PC-9 (cell line): ENCODE measurements around the gene ITGAX. TPM values are rescaled to one million over a fixed set of nuclear protein-coding genes. Genes with fewer than 3 reads are reported as not detected.

ENCODE experiments used
- BruUV-seq: library from RNA; stranded (reverse); fragments of 400-500 nt; replicated peaks from 2 replicates; lab custom pipeline; 2021; lab: Mats Ljungman, UMichigan
- CTCF ChIA-PET: fragments of 300-600 bp; sonication (Branson Sonifier 250); formaldehyde crosslinking; loops from one replicate; lab custom pipeline; 2022; ENCODE audit warnings: antibody characterized with exemption; lab: Charles Lee
- POLR2A ChIA-PET: fragments of 300-600 bp; sonication (Branson Sonifier 250); formaldehyde crosslinking; loops from one replicate; lab custom pipeline; 2022; ENCODE audit warnings: antibody characterized with exemption; ENCODE audit not compliant: unreplicated experiment; lab: Charles Lee
- DNase-seq, 2 experiments: peaks; one replicate each; pipeline versions ENCODE4 v3.0.0 to v3.0.0-alpha.2; 2015 to 2022; ENCODE audit warnings: mixed read lengths in 1 of 2
- H2AFZ ChIP-seq: fragments of 200-600 bp; sonication (generic); 2 replicates; pipeline ENCODE4 v1.8.1; 2017; ENCODE audit warnings: antibody characterized with exemption
- H3F3A ChIP-seq: fragments of 200-600 bp; sonication (generic); 2 replicates; pipeline ENCODE4 v1.8.1; 2017; ENCODE audit warnings: antibody characterized with exemption, mild to moderate bottlenecking, low read depth; ENCODE audit not compliant: insufficient read depth
- H3K27ac ChIP-seq: fragments of 200-600 bp; sonication (generic); 2 replicates; pipeline ENCODE4 v1.6.1; 2016; ENCODE audit warnings: mixed run types
- H3K27me3 ChIP-seq: fragments of 200-600 bp; sonication (generic); 2 replicates; pipeline ENCODE4 v1.6.1; 2016; ENCODE audit warnings: low read depth, mixed run types; ENCODE audit not compliant: insufficient read depth
- H3K36me3 ChIP-seq: fragments of 200-600 bp; sonication (generic); 2 replicates; pipeline ENCODE4 v1.6.1; 2016; ENCODE audit warnings: low read depth, mixed run types
- H3K4me1 ChIP-seq: fragments of 200-600 bp; sonication (generic); replicated peaks from 2 replicates; pipeline ENCODE4 v1.6.1; 2016; ENCODE audit warnings: mixed run types; ENCODE audit not compliant: insufficient read depth
- H3K4me2 ChIP-seq: fragments of 200-600 bp; sonication (generic); 2 replicates; pipeline ENCODE4 v1.6.1; 2017; ENCODE audit warnings: mixed run types
- H3K4me3 ChIP-seq: fragments of 200-600 bp; sonication (generic); 2 replicates; pipeline ENCODE4 v1.6.1; 2016; ENCODE audit warnings: mixed run types
- H3K79me2 ChIP-seq: fragments of 200-600 bp; sonication (generic); 2 replicates; pipeline ENCODE4 v1.6.1; 2017; ENCODE audit warnings: low read depth, mixed run types
- H3K9me2 ChIP-seq: fragments of 200-600 bp; sonication (generic); 2 replicates; pipeline ENCODE4 v1.8.1; 2017; ENCODE audit warnings: mild to moderate bottlenecking; ENCODE audit not compliant: insufficient read depth
- H3K9me3 ChIP-seq: fragments of 200-600 bp; sonication (generic); 2 replicates; pipeline ENCODE4 v1.8.1; 2016; ENCODE audit warnings: low read depth; ENCODE audit not compliant: insufficient read depth
- H4K20me1 ChIP-seq: fragments of 200-600 bp; sonication (generic); 2 replicates; pipeline ENCODE4 v1.8.1; 2017; ENCODE audit not compliant: insufficient read depth
- CTCF ChIP-seq: fragments of 200-600 bp; sonication (generic); conservative IDR thresholded peaks from 2 replicates; pipeline ENCODE4 v1.6.1; 2017; ENCODE audit warnings: mixed run types, antibody characterized with exemption, mild to moderate bottlenecking, moderate library complexity
- EZH2 ChIP-seq: fragments of 200-600 bp; sonication (generic); IDR thresholded peaks from 2 replicates; pipeline ENCODE4 v1.8.0; 2017; ENCODE audit warnings: antibody characterized with exemption, low read depth
- intact Hi-C: fragments of 100-400 bp; cut with micrococcal nuclease; formaldehyde crosslinking; loops from one replicate; pipeline ENCODE4 v1.10.0; 2022; ENCODE audit not compliant: unreplicated experiment
- total RNA-seq: library from RNA; stranded (reverse); gene quantifications from 2 replicates; pipeline ENCODE4 v1.2.3, GENCODE V29; 2021

ITGAX gene
- total RNA-seq, 1 experiment from 2014 or later = 1.1 TPM

DNA sequence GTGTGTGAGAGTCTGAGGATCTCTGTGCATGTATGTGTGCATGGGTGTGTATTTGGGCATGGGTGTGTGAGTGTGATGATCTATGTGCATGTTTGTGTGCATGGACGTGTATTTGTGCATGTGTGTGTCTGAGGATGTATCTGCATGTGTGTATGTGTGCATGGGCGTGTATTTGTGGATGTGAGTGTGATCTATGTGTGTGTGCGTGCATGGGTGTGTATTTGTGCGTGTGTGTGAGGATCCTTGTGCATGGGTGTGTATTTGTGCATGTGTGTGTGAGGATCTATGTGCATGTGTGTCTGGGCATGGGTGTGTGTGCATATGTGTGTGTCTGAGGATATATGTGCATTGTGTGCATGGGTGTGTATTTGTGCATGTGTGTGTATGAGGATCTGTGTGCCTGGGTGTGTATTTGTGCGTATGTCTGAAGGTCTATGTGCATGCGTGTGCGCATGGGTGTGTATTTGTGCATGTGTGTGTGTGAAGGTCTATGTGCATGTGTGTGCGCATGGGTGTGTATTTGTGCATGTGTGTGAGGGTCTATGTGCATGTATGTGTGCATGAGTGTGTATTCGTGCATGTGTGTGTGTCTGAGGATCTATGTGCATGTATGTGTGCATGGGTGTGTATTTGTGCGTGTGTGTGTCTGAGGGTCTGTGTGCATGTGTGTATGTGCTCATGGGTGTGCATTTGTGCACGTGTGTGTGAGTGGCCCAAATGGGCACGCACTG, 26.5 kb upstream of the ITGAX start:
- DNase-seq = no peak
- Histone ChIP-seq H3K79me2 (no peaks in the 10 kb centered on the region), H4K20me1 (no peaks in the 10 kb centered on the region), H3K9me2 (no peaks in the 10 kb centered on the region), H2AFZ (no peak overlapping the region), H3K4me2 (no peak overlapping the region), H3K27ac (no peak overlapping the region), H3F3A (no peaks in the 10 kb centered on the region), H3K4me1 (no peaks in the 10 kb centered on the region), H3K9me3 (no peaks in the 10 kb centered on the region), H3K36me3 (no peaks in the 10 kb centered on the region), H3K4me3 (no peak overlapping the region), H3K27me3 (peaks cover 17% of the 10 kb centered on the region; the same call in 1 of the 2 replicates)
- CTCF ChIA-PET = no interaction called here
- POLR2A ChIA-PET = no interaction called here
- TF ChIP-seq CTCF (no peak), EZH2 (no peak)
- intact Hi-C loops = no loop called here
- BruUV-seq = no TSS peak

DNA sequence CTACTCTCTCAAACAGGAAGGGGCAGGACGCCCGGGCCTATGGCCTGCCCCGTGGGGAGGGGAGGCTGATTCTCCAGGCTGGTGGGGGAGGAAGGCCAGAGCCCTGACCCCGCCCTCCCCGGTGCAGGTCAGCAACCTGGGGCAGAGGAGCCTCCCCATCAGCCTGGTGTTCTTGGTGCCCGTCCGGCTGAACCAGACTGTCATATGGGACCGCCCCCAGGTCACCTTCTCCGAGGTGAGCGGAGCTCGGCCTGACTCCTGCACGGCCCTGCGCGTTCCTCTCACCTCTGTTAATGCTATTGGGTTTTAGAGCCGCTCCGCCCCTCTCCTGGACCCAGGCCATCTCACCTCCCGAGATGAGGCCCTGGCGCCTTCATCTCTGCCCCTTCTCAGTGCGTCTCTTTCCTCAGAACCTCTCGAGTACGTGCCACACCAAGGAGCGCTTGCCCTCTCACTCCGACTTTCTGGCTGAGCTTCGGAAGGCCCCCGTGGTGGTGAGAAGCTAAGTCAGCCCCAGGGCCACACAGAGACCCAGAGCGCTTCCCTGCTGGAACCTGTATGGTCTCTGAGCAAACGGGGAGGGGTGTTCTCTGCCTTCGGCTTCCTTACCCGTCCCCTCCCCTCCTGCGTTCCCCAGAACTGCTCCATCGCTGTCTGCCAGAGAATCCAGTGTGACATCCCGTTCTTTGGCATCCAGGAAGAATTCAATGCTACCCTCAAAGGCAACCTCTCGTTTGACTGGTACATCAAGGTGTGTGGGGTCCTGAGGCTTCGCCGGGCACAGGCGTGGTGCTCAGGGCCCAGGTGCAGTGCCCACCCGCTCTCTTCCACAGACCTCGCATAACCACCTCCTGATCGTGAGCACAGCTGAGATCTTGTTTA, 25.1 kb upstream of the ITGAX start:
- Histone ChIP-seq H3K9me2 (no peaks in the 10 kb centered on the region), H4K20me1 (no peaks in the 10 kb centered on the region), H3F3A (no peaks in the 10 kb centered on the region), H3K79me2 (no peaks in the 10 kb centered on the region), H3K4me1 (no peaks in the 10 kb centered on the region), H3K27ac (no peak overlapping the region), H2AFZ (no peak overlapping the region), H3K9me3 (no peaks in the 10 kb centered on the region), H3K4me2 (no peak overlapping the region), H3K27me3 (peaks cover 17% of the 10 kb centered on the region; the same call in 1 of the 2 replicates), H3K4me3 (no peak overlapping the region), H3K36me3 (no peaks in the 10 kb centered on the region)
- DNase-seq = no peak
- ChIA-PET CTCF (no interaction called here), POLR2A (no interaction called here)
- TF ChIP-seq CTCF (no peak), EZH2 (no peak)
- BruUV-seq = no TSS peak
- intact Hi-C loops = no loop called here

- H3K9me2 ChIP-seq = no peaks in the 10 kb centered on the region
- no peak for DNase-seq
- H3K27ac ChIP-seq = no peak overlapping the region
- ChIA-PET POLR2A (no interaction called here), CTCF (no interaction called here)
- H3K27me3 ChIP-seq = peaks cover 22% of the 10 kb centered on the region
- TF ChIP-seq CTCF (no peak), EZH2 (no peak)
- no peak overlapping the region for H3K4me3 ChIP-seq
- H3K79me2 ChIP-seq = no peaks in the 10 kb centered on the region
- no peaks in the 10 kb centered on the region for H3K4me1 ChIP-seq
- no peaks in the 10 kb centered on the region for H3K9me3 ChIP-seq
- no peak overlapping the region for H2AFZ ChIP-seq
- BruUV-seq = no TSS peak
- H3K4me2 ChIP-seq = no peak overlapping the region
- no peaks in the 10 kb centered on the region for H3F3A ChIP-seq
- H4K20me1 ChIP-seq = no peaks in the 10 kb centered on the region
- no peaks in the 10 kb centered on the region for H3K36me3 ChIP-seq
- intact Hi-C loops = no loop called here
These were observed 24.5 kb upstream of the ITGAX start for GRCh38 chr16:31330553-31330890.
